WTC11 (cell line): Measurements from ENCODE around the gene SLC31A1. TPM values are rescaled to one million over a fixed set of nuclear protein-coding genes. Genes with fewer than 3 reads are reported as not detected.

ENCODE experiments used
- ATAC-seq: fragments of 200-7000 bp; cut with Tn5 transposase; 2 replicates; pipeline ENCODE4 v1.10.0; 2021; ENCODE audit warnings: mild to moderate bottlenecking, moderate library complexity
- CTCF ChIA-PET: fragments of 300-600 bp; sonication (Branson Sonifier 250); formaldehyde crosslinking; loops from one replicate; lab custom pipeline; 2021; ENCODE audit warnings: antibody characterized with exemption; lab: Charles Lee
- POLR2A ChIA-PET: fragments of 350-600 bp; sonication (Branson Sonifier 250); formaldehyde crosslinking; loops from one replicate; lab custom pipeline; 2021; ENCODE audit warnings: antibody characterized with exemption; lab: Charles Lee
- DNase-seq: peaks from one replicate; pipeline ENCODE4 v3.0.0; 2021; ENCODE audit warnings: low spot score
- H3K27ac Mint-ChIP-seq: 2 replicates; pipeline ENCODE4 v1.8.0; 2021; ENCODE audit warnings: mixed read lengths
- H3K27me3 Mint-ChIP-seq: 2 replicates; pipeline ENCODE4 v1.8.0; 2021; ENCODE audit warnings: low read depth, mild to moderate bottlenecking, moderate library complexity, mixed read lengths
- H3K36me3 Mint-ChIP-seq: 2 replicates; pipeline ENCODE4 v1.8.0; 2021; ENCODE audit warnings: mixed read lengths
- H3K4me1 Mint-ChIP-seq: 2 replicates; pipeline ENCODE4 v1.8.0; 2022; ENCODE audit warnings: mixed read lengths
- H3K4me3 Mint-ChIP-seq: 2 replicates; pipeline ENCODE4 v1.8.0; 2021; ENCODE audit warnings: mild to moderate bottlenecking, moderate library complexity, mixed read lengths
- H3K9me3 Mint-ChIP-seq: 2 replicates; pipeline ENCODE4 v1.8.0; 2021; ENCODE audit warnings: mixed read lengths
- ARID4B ChIP-seq: sonication (generic); formaldehyde crosslinking; IDR thresholded peaks from 2 replicates; pipeline ENCODE4 v1.8.0; 2023; ENCODE audit warnings: missing genetic modification reagents, mild to moderate bottlenecking, borderline replicate concordance
- ATF3 ChIP-seq: sonication (generic); formaldehyde crosslinking; conservative IDR thresholded peaks from 2 replicates; pipeline ENCODE4 v1.8.1; 2022; ENCODE audit warnings: mild to moderate bottlenecking, missing genetic modification reagents
- CREB1 ChIP-seq: sonication (generic); formaldehyde crosslinking; IDR thresholded peaks from 2 replicates; pipeline ENCODE4 v1.8.0; 2023; ENCODE audit warnings: mild to moderate bottlenecking, missing genetic modification reagents
- ELF4 ChIP-seq: sonication (generic); formaldehyde crosslinking; IDR thresholded peaks from 2 replicates; pipeline ENCODE4 v1.8.1; 2022; ENCODE audit warnings: low read depth, mild to moderate bottlenecking, moderate library complexity, missing genetic modification reagents
- EMX1 ChIP-seq: fragments of 250-450 bp; sonication (Bioruptor Pico); IDR thresholded peaks from 2 replicates; pipeline ENCODE4 v1.8.0; 2021; ENCODE audit warnings: mild to moderate bottlenecking
- IRF1 ChIP-seq: sonication (generic); formaldehyde crosslinking; IDR thresholded peaks from 2 replicates; pipeline ENCODE4 v1.8.0; 2023; ENCODE audit warnings: missing genetic modification reagents
- IRF2 ChIP-seq: sonication (generic); formaldehyde crosslinking; IDR thresholded peaks from 2 replicates; pipeline ENCODE4 v1.8.0; 2022; ENCODE audit warnings: low read depth, missing genetic modification reagents, borderline replicate concordance
- KAT7 ChIP-seq: sonication (generic); formaldehyde crosslinking; IDR thresholded peaks from 2 replicates; pipeline ENCODE4 v1.8.1; 2023; ENCODE audit warnings: missing genetic modification reagents, mild to moderate bottlenecking, borderline replicate concordance
- MYBL2 ChIP-seq: sonication (generic); formaldehyde crosslinking; IDR thresholded peaks from 2 replicates; pipeline ENCODE4 v1.8.1; 2023; ENCODE audit warnings: mild to moderate bottlenecking, moderate library complexity, missing genetic modification reagents
- RORB ChIP-seq: fragments of 250-450 bp; sonication (Bioruptor Pico); IDR thresholded peaks from 2 replicates; pipeline ENCODE4 v1.9.0; 2021; ENCODE audit warnings: mild to moderate bottlenecking
- SMAD3 ChIP-seq: sonication (generic); formaldehyde crosslinking; IDR thresholded peaks from 2 replicates; pipeline ENCODE4 v1.8.0; 2022; ENCODE audit warnings: missing genetic modification reagents, mild to moderate bottlenecking, borderline replicate concordance
- SOX15 ChIP-seq: fragments of 250-450 bp; sonication (Bioruptor Pico); IDR thresholded peaks from 2 replicates; pipeline ENCODE4 v1.9.0; 2021; ENCODE audit warnings: mild to moderate bottlenecking
- TEAD1 ChIP-seq: sonication (generic); formaldehyde crosslinking; IDR thresholded peaks from 2 replicates; pipeline ENCODE4 v1.8.0; 2022; ENCODE audit warnings: mild to moderate bottlenecking, missing genetic modification reagents
- USF2 ChIP-seq: sonication (generic); formaldehyde crosslinking; IDR thresholded peaks from 2 replicates; pipeline ENCODE4 v1.8.1; 2023; ENCODE audit warnings: mild to moderate bottlenecking, missing genetic modification reagents, moderate library complexity
- ZMAT4 ChIP-seq: fragments of 250-450 bp; sonication (Bioruptor Pico); IDR thresholded peaks from 2 replicates; pipeline ENCODE4 v1.9.0; 2021; ENCODE audit warnings: mild to moderate bottlenecking
- ZNF138 ChIP-seq: sonication (generic); formaldehyde crosslinking; conservative IDR thresholded peaks from 2 replicates; pipeline ENCODE4 v1.8.1; 2022; ENCODE audit warnings: mild to moderate bottlenecking, moderate library complexity, missing genetic modification reagents
- ZNF232 ChIP-seq: sonication (generic); formaldehyde crosslinking; IDR thresholded peaks from 2 replicates; pipeline ENCODE4 v1.8.0; 2022; ENCODE audit warnings: mild to moderate bottlenecking, missing genetic modification reagents
- ZNF396 ChIP-seq: fragments of 250-450 bp; sonication (Bioruptor Pico); IDR thresholded peaks from 2 replicates; pipeline ENCODE4 v1.8.0; 2021; ENCODE audit warnings: mild to moderate bottlenecking, moderate library complexity, borderline replicate concordance
- ZNF532 ChIP-seq: fragments of 250-450 bp; sonication (Bioruptor Pico); IDR thresholded peaks from 2 replicates; pipeline ENCODE4 v1.9.0; 2021; ENCODE audit warnings: mild to moderate bottlenecking, borderline replicate concordance
- ZSCAN18 ChIP-seq: fragments of 250-450 bp; sonication (Bioruptor Pico); IDR thresholded peaks from 2 replicates; pipeline ENCODE4 v2.1.2; 2022; ENCODE audit warnings: mild to moderate bottlenecking, moderate library complexity
- total RNA-seq: library from RNA; stranded (reverse); gene quantifications from 3 replicates; pipeline ENCODE4 v1.2.3, GENCODE V29; 2021

SLC31A1 gene
- total RNA-seq, 1 experiment from 2014 or later = 43.9 TPM

GRCh38 chr9:113281356-113281755 lies 60.0 kb downstream of the SLC31A1 start:
- TF ChIP-seq SOX15 (CRISPR knock-in tag) (no peak), ZNF232 (CRISPR knock-in tag) (no peak), SMAD3 (no peak), TEAD1 (CRISPR knock-in tag) (no peak), ZSCAN18 (CRISPR knock-in tag) (no peak), RORB (no peak)
- no peak for ATAC-seq
- DNase-seq = no peak
- CTCF ChIA-PET = no interaction called here
- POLR2A ChIA-PET = no interaction called here
- Mint-ChIP-seq H3K4me1 (0 out of 2 replicates have a peak, but pooled peaks cover 3% of the 10 kb centered on the region), H3K9me3 (no peaks in the 10 kb centered on the region), H3K27me3 (no peaks in the 10 kb centered on the region), H3K4me3 (no peak overlapping the region), H3K36me3 (peaks cover 75% of the 10 kb centered on the region), H3K27ac (no peak overlapping the region)

- no peaks in the 10 kb centered on the region for H3K27me3 Mint-ChIP-seq
- peaks cover 80% of the 10 kb centered on the region for H3K36me3 Mint-ChIP-seq
- H3K9me3 Mint-ChIP-seq = no peaks in the 10 kb centered on the region
- DNase-seq = no peak
- CTCF ChIA-PET = no interaction called here
- H3K4me3 Mint-ChIP-seq = no peak overlapping the region
- ATAC-seq = no peak
- TF ChIP-seq EMX1 (CRISPR knock-in tag) (no peak), ZMAT4 (no peak), IRF2 (no peak), ARID4B (CRISPR knock-in tag) (no peak), ZNF532 (no peak), IRF1 (CRISPR knock-in tag) (no peak), ELF4 (CRISPR knock-in tag) (no peak), RORB (no peak), ATF3 (CRISPR knock-in tag) (no peak), ZNF138 (CRISPR knock-in tag) (no peak), CREB1 (CRISPR knock-in tag) (no peak), MYBL2 (CRISPR knock-in tag) (no peak), ZNF396 (CRISPR knock-in tag) (no peak), USF2 (CRISPR knock-in tag) (no peak), KAT7 (CRISPR knock-in tag) (no peak)
- no peaks in the 10 kb centered on the region for H3K4me1 Mint-ChIP-seq
- H3K27ac Mint-ChIP-seq = no peak overlapping the region
- POLR2A ChIA-PET = no interaction called here
Measured at GRCh38 chr9:113289091-113289490, 67.7 kb downstream of the SLC31A1 start.
